ENCODE data around the gene SNRPB2. TPM values are rescaled to one million over a fixed set of nuclear protein-coding genes. Genes with fewer than 3 reads are reported as not detected.

Gene SNRPB2
- total and polyA plus RNA-seq, 9 of the 15 experiments (the other 6 are each of a cell fraction or from before 2014, with no cell fraction given), result 40.0 to 131 (median 89.4) TPM

DNA sequence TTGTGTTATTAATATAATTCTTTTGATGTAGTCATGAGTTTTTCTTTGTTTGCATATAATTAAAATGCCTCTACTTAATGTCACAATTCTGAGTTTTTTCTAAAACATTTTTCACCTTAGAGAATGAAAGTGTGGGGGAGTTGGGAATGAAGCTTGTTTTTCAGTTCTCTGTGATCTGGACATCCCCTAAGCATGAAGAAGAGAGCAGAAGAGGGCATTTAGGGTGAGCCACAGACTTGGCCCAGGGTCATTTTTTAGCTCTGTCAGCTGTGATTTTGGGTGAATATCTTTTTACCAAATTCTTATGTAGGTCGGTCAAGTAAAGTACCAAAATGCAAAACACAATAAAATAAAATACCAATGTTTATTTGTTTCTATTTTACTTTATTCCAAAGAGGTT is 22.3 kb downstream of the SNRPB2 start:
- Histone ChIP-seq H3K4me1 (replicated peaks in 1 of 2; ENCODE audit: control insufficient read depth in 2 of 2, insufficient read depth in 2 of 2, low read length in 2 of 2) (no peaks in the 10 kb centered on the region), H3K9ac (ENCODE audit: insufficient read depth in 1 of 2, low read depth in 2 of 2, low read length in 2 of 2) (no peak overlapping the region), H3K4me2 (ENCODE audit: insufficient read depth, low read length) (no peak overlapping the region), H3K27me3 (ENCODE audit: control insufficient read depth in 2 of 2, insufficient read depth in 2 of 2, low read length in 2 of 2) (no peaks in the 10 kb centered on the region), H3K27ac (ENCODE audit: extremely low read depth, low read depth, low read length) (no peak overlapping the region), H4K20me1 (replicated peaks; ENCODE audit: control insufficient read depth, insufficient read depth, low read length) (no peaks in the 10 kb centered on the region), H2AFZ (ENCODE audit: low read depth, low read length) (no peak overlapping the region), H3K79me2 (ENCODE audit: control insufficient read depth, insufficient read depth, low read length) (no peaks in the 10 kb centered on the region), H3K9me1 (ENCODE audit: control insufficient read depth, insufficient read depth, low read length) (no peaks in the 10 kb centered on the region), H3K36me3 (ENCODE audit: control insufficient read depth, insufficient read depth, low read length) (no peaks in the 10 kb centered on the region), H3K4me3 (no peak overlapping the region), H3K9me3 (replicated peaks; ENCODE audit: control insufficient read depth, insufficient read depth, low read depth, low read length) (no peaks in the 10 kb centered on the region)
- no peak for ATAC-seq
- FAIRE-seq, result no peak
- ChIA-PET CTCF (ENCODE audit: low intra/inter-chr PET ratio) (no interaction called here), POLR2A (no interaction called here)
- DNase-seq (ENCODE audit: extremely low read depth in 1 of 4, low spot score in 3 of 4), result no peak
- no TSS peak for BruUV-seq (replicated peaks)
- intact Hi-C loops (cut with micrococcal nuclease) (no loop called here), in situ Hi-C loops (cut with MboI) (loop anchor here (25.0 kb wide), 1 partner anchor 1040 kb away; no protein-coding TSS in a partner anchor)
- 0% methylated on average over 1 of the region's 1 CpG for WGBS (ENCODE audit: insufficient coverage, low coverage, missing lambda C conversion rate)
- TF ChIP-seq PHF20 (IDR thresholded peaks at IDR 0.05; ENCODE audit: partially characterized antibody), result no peak
- no peak for TF ChIP-seq ZNF143 (CRISPR knock-in tag; IDR thresholded peaks at IDR 0.05)
- TF ChIP-seq ZNF41 (CRISPR knock-in tag; conservative IDR thresholded peaks at IDR 0.05), result no peak
- TF ChIP-seq SRSF9 (IDR thresholded peaks at IDR 0.05; ENCODE audit: borderline replicate concordance, low read depth, low read length), result no peak
- TF ChIP-seq ZBTB7A (IDR thresholded peaks at IDR 0.05; ENCODE audit: borderline replicate concordance, control insufficient read depth, low read depth, low read length), result no peak
- no peak for TF ChIP-seq EGR1 (conservative IDR thresholded peaks at IDR 0.05)
- no peak for TF ChIP-seq ZNF57 (CRISPR knock-in tag; IDR thresholded peaks at IDR 0.05)
- TF ChIP-seq, protein P1, sequence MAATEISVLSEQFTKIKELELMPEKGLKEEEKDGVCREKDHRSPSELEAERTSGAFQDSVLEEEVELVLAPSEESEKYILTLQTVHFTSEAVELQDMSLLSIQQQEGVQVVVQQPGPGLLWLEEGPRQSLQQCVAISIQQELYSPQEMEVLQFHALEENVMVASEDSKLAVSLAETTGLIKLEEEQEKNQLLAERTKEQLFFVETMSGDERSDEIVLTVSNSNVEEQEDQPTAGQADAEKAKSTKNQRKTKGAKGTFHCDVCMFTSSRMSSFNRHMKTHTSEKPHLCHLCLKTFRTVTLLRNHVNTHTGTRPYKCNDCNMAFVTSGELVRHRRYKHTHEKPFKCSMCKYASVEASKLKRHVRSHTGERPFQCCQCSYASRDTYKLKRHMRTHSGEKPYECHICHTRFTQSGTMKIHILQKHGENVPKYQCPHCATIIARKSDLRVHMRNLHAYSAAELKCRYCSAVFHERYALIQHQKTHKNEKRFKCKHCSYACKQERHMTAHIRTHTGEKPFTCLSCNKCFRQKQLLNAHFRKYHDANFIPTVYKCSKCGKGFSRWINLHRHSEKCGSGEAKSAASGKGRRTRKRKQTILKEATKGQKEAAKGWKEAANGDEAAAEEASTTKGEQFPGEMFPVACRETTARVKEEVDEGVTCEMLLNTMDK (IDR thresholded peaks at IDR 0.05; ENCODE audit: borderline replicate concordance, insufficient read depth, low read depth, low read length, poor library complexity, severe bottlenecking), result no peak
- TF ChIP-seq ZNF707 (CRISPR knock-in tag; conservative IDR thresholded peaks at IDR 0.05), result no peak
- TF ChIP-seq, protein P2, sequence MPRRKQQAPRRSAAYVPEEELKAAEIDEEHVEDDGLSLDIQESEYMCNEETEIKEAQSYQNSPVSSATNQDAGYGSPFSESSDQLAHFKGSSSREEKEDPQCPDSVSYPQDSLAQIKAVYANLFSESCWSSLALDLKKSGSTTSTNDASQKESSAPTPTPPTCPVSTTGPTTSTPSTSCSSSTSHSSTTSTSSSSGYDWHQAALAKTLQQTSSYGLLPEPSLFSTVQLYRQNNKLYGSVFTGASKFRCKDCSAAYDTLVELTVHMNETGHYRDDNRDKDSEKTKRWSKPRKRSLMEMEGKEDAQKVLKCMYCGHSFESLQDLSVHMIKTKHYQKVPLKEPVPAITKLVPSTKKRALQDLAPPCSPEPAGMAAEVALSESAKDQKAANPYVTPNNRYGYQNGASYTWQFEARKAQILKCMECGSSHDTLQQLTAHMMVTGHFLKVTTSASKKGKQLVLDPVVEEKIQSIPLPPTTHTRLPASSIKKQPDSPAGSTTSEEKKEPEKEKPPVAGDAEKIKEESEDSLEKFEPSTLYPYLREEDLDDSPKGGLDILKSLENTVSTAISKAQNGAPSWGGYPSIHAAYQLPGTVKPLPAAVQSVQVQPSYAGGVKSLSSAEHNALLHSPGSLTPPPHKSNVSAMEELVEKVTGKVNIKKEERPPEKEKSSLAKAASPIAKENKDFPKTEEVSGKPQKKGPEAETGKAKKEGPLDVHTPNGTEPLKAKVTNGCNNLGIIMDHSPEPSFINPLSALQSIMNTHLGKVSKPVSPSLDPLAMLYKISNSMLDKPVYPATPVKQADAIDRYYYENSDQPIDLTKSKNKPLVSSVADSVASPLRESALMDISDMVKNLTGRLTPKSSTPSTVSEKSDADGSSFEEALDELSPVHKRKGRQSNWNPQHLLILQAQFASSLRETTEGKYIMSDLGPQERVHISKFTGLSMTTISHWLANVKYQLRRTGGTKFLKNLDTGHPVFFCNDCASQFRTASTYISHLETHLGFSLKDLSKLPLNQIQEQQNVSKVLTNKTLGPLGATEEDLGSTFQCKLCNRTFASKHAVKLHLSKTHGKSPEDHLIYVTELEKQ (CRISPR knock-in tag; IDR thresholded peaks at IDR 0.05), result no peak
- no peak for TF ChIP-seq EP400 (IDR thresholded peaks at IDR 0.05)

Measured in K562 (cell line).